GM18508 (cell line): ENCODE data around the gene TMEM132D.

Experiments
- ATAC-seq: cut with Tn5 transposase; IDR thresholded peaks from one replicate; pipeline ENCODE4 v1.9.1; 2021; ENCODE audit warnings: moderate number of reproducible peaks; ENCODE audit not compliant: insufficient read depth, unreplicated experiment

Gene TMEM132D

GRCh38 chr12:129606239-129606638 is 297.6 kb downstream of the TMEM132D start:
- ATAC-seq: no peak

- no peak for ATAC-seq
These were observed 298.2 kb downstream of the TMEM132D start for GRCh38 chr12:129605666-129606065.

GRCh38 chr12:129604506-129604905 is 299.3 kb downstream of the TMEM132D start:
- ATAC-seq: no peak

- no peak for ATAC-seq
These were observed 304.4 kb downstream of the TMEM132D start for GRCh38 chr12:129599406-129599805.

GRCh38 chr12:129594098-129594497 is 309.7 kb downstream of the TMEM132D start:
- no peak for ATAC-seq

GRCh38 chr12:129592449-129592848 is 311.4 kb downstream of the TMEM132D start:
- no peak for ATAC-seq

GRCh38 chr12:129589503-129589902 is 314.3 kb downstream of the TMEM132D start:
- no peak for ATAC-seq

GRCh38 chr12:129588142-129588541 is 315.7 kb downstream of the TMEM132D start:
- no peak for ATAC-seq

- ATAC-seq: no peak
These were observed 318.5 kb downstream of the TMEM132D start for GRCh38 chr12:129585296-129585695.

GRCh38 chr12:129579879-129580278 is 323.9 kb downstream of the TMEM132D start:
- ATAC-seq: no peak

GRCh38 chr12:129571901-129572494 is 331.8 kb downstream of the TMEM132D start:
- no peak for ATAC-seq

GRCh38 chr12:129570796-129571400 is 332.9 kb downstream of the TMEM132D start:
- ATAC-seq: no peak

GRCh38 chr12:129566800-129567199 is 337.0 kb downstream of the TMEM132D start:
- no peak for ATAC-seq

- no peak for ATAC-seq
These were observed 339.1 kb downstream of the TMEM132D start for GRCh38 chr12:129564768-129565167.

GRCh38 chr12:129563266-129563665 is 340.6 kb downstream of the TMEM132D start:
- no peak for ATAC-seq

- ATAC-seq: no peak
These were observed 342.5 kb downstream of the TMEM132D start for GRCh38 chr12:129561304-129561703.

- no peak for ATAC-seq
These were observed 344.0 kb downstream of the TMEM132D start for GRCh38 chr12:129559776-129560175.

- ATAC-seq: no peak
These were observed 345.8 kb downstream of the TMEM132D start for GRCh38 chr12:129558036-129558435.

GRCh38 chr12:129556082-129556481 is 347.7 kb downstream of the TMEM132D start:
- no peak for ATAC-seq

- ATAC-seq: no peak
These were observed 350.7 kb downstream of the TMEM132D start for GRCh38 chr12:129552996-129553750.

- no peak for ATAC-seq
These were observed 352.4 kb downstream of the TMEM132D start for GRCh38 chr12:129551441-129551840.

- ATAC-seq: no peak
These were observed 353.5 kb downstream of the TMEM132D start for GRCh38 chr12:129550353-129550752.
